Measurements from ENCODE around the gene FAM162A.

GRCh38 chr3:122458992-122459391 is 75.0 kb downstream of the FAM162A start:
- TF ChIP-seq CTCF (IDR thresholded peaks at IDR 0.05; ENCODE audit: low read depth, low read length, poor library complexity, severe bottlenecking): peak; percentile 59
- no peak for TF ChIP-seq EZH2phosphoT487 (IDR thresholded peaks at IDR 0.05; ENCODE audit: borderline replicate concordance, low read length)

Data from DOHH2 (cell line).